HG03469 (cell line): ENCODE measurements around the gene MYO19.
"Not testable (repeated sequence)": the region's sequence is repeated elsewhere in the genome, so short reads cannot be mapped to it uniquely, and the experiment has no call there.

Source experiments
- ATAC-seq: cut with Tn5 transposase; IDR thresholded peaks from one replicate; pipeline ENCODE4 v1.9.1; 2021; ENCODE audit warnings: mild to moderate bottlenecking, moderate library complexity, moderate number of reproducible peaks; ENCODE audit not compliant: unreplicated experiment

Gene MYO19

GRCh38 chr17:36468903-36469635, 65.6 kb downstream of the MYO19 start:
- no peak for ATAC-seq

DNA sequence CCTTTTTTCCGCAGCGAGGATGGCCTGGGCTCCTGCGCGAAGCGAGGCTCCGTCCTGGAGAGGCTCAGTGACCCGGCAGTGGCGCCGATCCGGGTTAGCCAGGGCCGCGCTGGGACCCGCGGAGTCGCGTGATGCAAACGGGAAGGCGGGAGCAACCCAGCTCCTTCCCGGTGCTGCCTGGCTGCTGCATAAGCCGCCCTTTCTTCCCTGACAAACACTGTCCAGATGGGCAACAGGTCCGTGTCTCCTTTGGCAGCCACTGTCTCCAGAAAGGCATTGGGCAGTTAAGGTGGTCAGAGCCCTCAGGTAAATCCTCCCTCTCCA, 69.9 kb downstream of the MYO19 start:
- ATAC-seq, result no peak

DNA sequence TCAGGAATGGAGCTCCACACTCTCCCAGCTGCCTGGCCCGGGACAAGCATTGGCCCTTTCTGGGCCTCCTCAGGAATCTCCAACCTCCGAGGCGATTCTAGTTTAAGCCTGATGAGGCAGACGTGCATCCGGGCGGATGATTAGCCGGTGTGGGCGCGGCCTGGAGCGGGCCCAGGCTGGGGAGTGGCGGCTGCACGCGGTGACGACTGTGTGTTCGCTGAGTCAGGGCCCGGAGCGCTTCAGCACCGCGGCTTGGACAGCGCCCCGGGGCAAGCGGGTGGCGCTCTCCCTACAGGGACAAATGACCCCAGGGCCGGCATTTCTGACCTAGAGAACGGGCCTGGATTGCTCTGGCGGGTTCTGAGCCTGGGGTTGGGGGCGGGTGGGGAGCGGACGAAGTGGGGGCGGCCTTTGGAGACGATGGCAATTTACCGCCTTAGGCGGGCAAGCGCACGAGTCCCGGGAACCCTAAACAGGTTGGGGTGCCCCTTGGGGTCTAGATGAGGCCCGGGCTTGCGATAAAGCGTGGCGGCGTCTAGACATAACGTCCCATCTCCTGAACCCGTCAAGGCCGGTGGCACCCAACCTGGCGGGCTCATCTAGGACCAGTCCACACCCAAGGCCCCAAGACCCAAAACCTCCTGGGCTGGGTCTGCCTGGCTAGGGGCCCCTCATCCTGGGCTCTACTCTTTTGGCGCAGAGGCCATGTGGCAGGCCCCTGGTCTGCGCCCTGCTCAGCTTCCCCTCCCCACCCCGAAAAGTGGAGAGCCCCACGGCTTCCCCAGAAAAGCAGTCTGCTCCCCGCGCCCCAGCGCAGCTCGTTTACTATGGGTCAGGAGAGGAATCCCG, 70.5 kb downstream of the MYO19 start:
- no peak for ATAC-seq

GRCh38 chr17:36461330-36462110, 73.1 kb downstream of the MYO19 start:
- ATAC-seq, result no peak

GRCh38 chr17:36460265-36460937, 74.3 kb downstream of the MYO19 start:
- no peak for ATAC-seq

GRCh38 chr17:36459601-36460000, 75.1 kb downstream of the MYO19 start:
- ATAC-seq, result no peak

DNA sequence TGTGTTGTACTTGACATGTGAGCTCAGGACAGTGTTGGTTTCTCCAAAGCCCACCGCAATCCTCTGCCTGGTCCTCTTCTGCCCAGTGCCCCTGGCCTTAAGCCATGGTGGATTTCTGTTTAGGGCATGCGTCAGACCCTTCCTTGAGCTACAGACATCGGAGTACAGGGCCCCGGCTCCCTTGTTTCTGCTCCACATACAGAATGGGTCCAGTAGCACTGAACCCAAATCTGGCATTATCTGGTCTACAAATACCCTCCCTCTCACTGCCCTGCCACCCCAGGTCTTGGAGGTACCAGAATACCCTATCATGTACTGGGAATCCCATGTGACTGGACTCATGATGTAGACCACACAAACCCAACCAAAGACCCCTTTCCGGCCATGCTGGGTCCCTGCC, 75.6 kb downstream of the MYO19 start:
- ATAC-seq, result no peak

DNA sequence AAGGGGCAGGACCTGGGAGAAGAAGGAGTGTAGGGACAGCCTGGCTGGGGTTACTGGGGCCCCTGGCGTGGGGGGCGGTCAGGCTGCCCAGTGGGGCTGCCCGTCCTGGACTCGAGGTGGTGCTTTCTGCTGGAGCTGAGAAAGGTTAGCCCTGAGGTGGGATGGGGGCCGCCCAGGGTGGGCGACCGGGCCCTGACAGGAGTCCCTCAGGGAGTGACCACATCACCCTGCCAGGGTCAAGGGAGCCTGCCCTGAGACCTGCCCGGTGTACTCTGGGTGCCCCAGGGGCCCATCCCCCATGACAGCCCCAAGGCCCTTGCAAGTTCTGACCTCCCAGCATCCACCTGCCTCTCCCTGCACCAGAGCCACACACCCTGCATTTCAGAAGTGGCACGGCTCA, 77.0 kb downstream of the MYO19 start:
- ATAC-seq, result not testable (repeated sequence)

DNA sequence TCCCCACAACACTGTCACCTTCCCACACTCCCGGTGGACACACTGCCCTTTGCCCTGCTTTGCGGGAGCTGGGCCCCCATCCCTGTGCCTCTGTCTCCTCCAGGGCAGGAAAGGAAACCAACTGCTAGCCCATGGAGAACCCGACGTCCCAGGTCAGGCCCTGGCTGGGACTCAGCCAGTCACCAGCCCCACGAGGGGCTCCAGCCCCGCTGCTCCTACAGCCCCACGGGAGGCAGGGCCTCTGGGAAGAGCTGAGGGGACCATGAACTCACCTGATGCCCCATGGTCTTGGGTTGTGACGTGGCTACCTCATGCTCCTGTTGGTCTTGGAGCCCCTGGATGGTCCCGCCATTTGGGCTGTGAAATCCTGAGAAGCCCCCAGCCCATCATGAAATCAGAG, 81.8 kb downstream of the MYO19 start:
- ATAC-seq, result not testable (repeated sequence)

GRCh38 chr17:36449997-36450396, 84.7 kb downstream of the MYO19 start:
- ATAC-seq, result not testable (repeated sequence)
